Left kidney (tissue), 8 donors: ENCODE data around the gene SH2D2A. TPM values are rescaled to one million over a fixed set of nuclear protein-coding genes. Genes with fewer than 3 reads are reported as not detected.
A peak's percentile ranks its signal among the peaks of the same experiment; 100 is the strongest.

Experiments
- DNase-seq: peaks from one replicate; pipeline ENCODE4 v3.0.0-alpha.2; 2013
- long read RNA-seq, 8 donors: transcript quantifications; one replicate each; lab custom pipeline, GENCODE V29; 2026
- polyA plus RNA-seq: library from polyadenylated mRNA; unstranded; fragments of 120-200 nt; gene quantifications from one replicate; pipeline ENCODE4 v1.2.1, GENCODE V29; 2013; ENCODE audit not compliant: insufficient read length

Gene SH2D2A
- polyA plus RNA-seq, result 0.52 TPM
- long read RNA-seq, donor 1, result 0 reads
- long read RNA-seq, donor 2, result 0 reads
- long read RNA-seq, donor 3, result 0 reads
- long read RNA-seq, donor 4, result 0 reads
- long read RNA-seq, donor 5, result 0 reads
- long read RNA-seq, donor 6, result 0 reads
- long read RNA-seq, donor 7, result 0 reads
- long read RNA-seq, donor 8, result 0 reads

- no peak for DNase-seq
These were observed at the start of gene SH2D2A for GRCh38 chr1:156816561-156817328. SH2D2A (minus strand) TSS chr1:156816848; CDS start chr1:156816708, 140 bp downstream.

GRCh38 chr1:156865865-156866248, 49.2 kb upstream of the SH2D2A start:
- no peak for DNase-seq

GRCh38 chr1:156865258-156865657, 48.6 kb upstream of the SH2D2A start:
- DNase-seq, result no peak

GRCh38 chr1:156864796-156865195, 48.1 kb upstream of the SH2D2A start:
- DNase-seq, result no peak

- DNase-seq, result no peak
These were observed 47.0 kb upstream of the SH2D2A start for GRCh38 chr1:156863631-156864030.

GRCh38 chr1:156862997-156863599, 46.5 kb upstream of the SH2D2A start:
- DNase-seq, result no peak

- DNase-seq, result no peak
These were observed 45.9 kb upstream of the SH2D2A start for GRCh38 chr1:156862584-156862983.

- peak; percentile 51 for DNase-seq
These were observed 44.2 kb upstream of the SH2D2A start, which contains the start of gene NTRK1 for GRCh38 chr1:156860628-156861423. NTRK1 (plus strand) TSS chr1:156860865; CDS start chr1:156860935, 70 bp downstream.

- DNase-seq, result no peak
These were observed 43.5 kb upstream of the SH2D2A start for GRCh38 chr1:156860113-156860627.

GRCh38 chr1:156859523-156860112, 43.0 kb upstream of the SH2D2A start:
- DNase-seq, result no peak

GRCh38 chr1:156858959-156859522, 42.4 kb upstream of the SH2D2A start, which contains the start of gene INSRR:
INSRR (minus strand) TSS chr1:156859117; CDS start chr1:156858621, 496 bp downstream.
- DNase-seq, result no peak

GRCh38 chr1:156858555-156858956, 41.9 kb upstream of the SH2D2A start:
- DNase-seq, result no peak

- DNase-seq, result no peak
These were observed 40.9 kb upstream of the SH2D2A start for GRCh38 chr1:156857532-156857931.

- no peak for DNase-seq
These were observed 39.7 kb upstream of the SH2D2A start for GRCh38 chr1:156856282-156856785.

- DNase-seq, result no peak
These were observed 38.0 kb upstream of the SH2D2A start for GRCh38 chr1:156854634-156855033.

- DNase-seq, result no peak
These were observed 37.1 kb upstream of the SH2D2A start for GRCh38 chr1:156853761-156854160.

GRCh38 chr1:156852418-156852874, 35.8 kb upstream of the SH2D2A start:
- peak; percentile 78 for DNase-seq

- DNase-seq, result no peak
These were observed 35.2 kb upstream of the SH2D2A start for GRCh38 chr1:156851779-156852417.

GRCh38 chr1:156849151-156849496, 32.5 kb upstream of the SH2D2A start:
- no peak for DNase-seq

- DNase-seq, result no peak
These were observed 32.0 kb upstream of the SH2D2A start for GRCh38 chr1:156848461-156849150.
